ENCODE results near the gene TUBB1.

Gene TUBB1

DNA sequence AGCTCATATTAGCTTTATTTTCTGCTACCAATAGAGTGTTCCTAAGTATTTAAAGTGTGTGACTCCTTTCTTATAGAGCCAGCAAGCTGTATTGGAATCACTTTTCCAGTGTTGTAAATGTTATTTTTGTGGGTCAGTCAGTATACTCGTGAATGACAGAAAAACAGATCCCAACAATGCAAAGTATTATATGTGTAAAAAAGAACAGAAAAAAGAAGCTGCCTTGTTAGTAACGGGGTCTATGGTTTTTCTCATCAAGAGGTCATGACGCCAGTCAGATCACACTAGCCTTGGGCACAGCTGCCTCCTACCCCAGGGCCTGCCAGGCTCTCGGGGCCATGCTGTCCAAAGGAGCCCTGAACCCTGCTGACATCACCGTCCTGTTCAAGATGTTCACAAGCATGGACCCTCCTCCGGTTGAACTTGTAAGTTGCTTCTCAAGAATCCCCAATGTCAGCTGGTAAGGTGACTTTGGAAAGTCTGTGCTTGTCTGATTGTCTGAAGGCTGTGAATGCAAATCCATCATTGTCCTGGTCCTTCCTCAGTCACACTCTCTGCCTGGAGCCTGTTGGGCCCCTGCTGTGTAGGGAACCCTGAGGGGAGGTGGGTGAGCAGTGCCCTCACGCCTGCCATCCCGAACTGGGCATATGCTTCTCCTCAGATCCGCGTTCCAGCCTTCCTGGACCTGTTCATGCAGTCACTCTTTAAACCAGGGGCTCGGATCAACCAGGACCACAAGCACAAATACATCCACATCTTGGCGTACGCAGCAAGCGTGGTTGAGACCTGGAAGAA is 28.4 kb upstream of the TUBB1 start:
- DNase-seq: no peak

DNA sequence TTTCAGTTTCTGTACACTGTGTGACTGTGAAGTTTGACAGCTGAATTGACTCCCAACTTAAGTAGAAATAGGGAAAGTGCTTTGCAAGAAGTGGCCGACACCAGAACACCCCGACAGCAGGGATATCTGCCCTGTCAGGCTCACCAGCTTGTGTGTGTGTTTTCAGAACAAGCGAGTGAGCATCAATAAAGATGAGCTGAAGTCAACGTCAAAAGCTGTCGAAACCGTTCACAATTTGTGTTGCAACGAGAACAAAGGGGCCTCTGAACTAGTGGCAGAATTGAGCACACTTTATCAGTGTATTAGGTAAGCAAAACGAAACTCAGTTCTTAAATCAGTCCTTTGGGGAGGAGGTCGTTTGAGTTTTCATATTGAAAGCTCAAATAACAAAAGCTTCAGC is 27.5 kb upstream of the TUBB1 start:
- DNase-seq: no peak

GRCh38 chr20:58992911-58993310 is 26.3 kb upstream of the TUBB1 start:
- no peak for DNase-seq

- no peak for DNase-seq
These were observed 25.6 kb upstream of the TUBB1 start for GRCh38 chr20:58993332-58994248.

GRCh38 chr20:58994390-58995159 is 24.7 kb upstream of the TUBB1 start:
- no peak for DNase-seq

DNA sequence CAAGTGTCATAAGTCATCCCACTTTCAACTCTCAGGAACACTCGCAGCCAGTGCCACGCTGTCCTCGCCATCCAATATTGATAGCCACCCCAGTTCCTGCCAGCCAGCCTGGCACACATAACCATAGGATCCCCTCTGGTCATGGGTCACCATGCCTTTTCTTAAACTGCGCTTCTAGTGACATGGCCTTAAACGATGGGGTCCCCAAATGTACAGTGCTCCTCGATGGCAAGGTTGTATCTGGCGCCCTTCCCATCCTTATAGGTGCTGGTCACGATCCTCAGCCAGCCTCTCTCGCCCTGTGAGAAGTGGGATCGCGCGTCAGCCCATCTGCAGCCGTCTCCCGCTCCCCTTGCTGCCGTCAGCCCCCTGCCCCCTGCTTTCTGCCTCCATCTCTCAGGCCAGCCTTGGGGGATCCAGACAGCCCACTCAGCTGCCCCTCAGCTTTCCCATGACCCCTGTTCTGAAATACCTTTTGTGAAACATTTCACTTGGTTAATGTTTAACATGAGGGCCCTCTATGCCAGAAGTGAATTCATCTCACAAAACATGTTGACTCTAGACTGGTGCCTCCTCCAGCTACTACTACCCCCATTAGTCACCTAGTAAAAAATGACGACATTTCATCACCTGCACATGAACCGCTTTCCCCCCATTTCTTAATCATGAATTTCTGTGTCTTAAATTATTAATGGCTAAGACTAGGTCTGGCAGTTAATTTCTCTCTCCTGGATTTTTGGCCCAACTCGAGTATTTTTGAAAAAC is 23.6 kb upstream of the TUBB1 start:
- no peak for DNase-seq

DNA sequence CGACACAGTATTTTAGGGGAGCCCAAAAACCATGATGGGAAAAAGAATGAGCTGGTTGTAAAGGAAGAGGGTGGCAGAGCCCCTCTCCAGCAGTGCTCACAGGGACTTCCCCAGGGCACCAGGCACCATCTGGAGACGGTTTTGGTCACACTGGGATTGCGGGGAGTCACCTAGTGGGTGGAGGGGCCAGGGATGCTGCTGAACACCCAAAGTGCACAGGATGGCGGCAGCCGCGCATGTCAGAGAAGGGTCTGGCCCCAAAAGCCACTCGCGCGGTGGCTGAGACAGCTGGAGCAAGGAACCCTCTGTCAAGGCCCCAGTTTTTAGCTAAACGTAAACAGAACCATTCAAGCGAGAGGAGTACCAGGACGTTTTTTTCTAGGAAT is 23.0 kb upstream of the TUBB1 start:
- DNase-seq: no peak

DNA sequence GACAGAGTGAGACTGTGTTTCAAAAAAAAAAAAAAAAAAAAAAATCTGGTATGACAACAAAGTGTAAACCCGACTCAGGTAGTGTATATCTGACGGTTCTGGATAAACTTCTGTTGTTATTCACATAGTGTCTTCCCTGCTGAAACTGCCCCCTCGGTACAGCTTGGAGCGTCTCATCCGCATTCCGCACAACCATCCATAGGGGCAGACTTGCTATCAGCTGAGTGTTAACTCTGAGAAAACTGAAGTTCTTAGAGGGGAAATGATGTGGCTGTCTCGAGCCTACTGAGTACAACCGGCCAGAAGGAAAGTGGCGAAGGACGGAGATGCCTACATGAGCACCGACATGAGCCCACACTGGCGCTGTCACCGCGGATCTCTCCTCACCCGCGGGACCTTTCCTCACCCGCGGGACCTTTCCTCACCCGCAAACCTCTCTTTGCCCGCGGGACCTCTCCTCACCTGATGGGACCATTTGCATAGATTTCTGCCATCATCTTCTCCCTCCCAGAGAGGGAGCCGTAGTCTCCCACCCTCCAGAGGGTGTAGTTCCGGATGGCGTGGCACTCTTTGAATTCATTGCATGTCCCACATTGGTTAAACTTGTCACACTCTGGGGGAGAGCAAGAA is 22.0 kb upstream of the TUBB1 start:
- DNase-seq: no peak

GRCh38 chr20:58998656-58999055 is 20.6 kb upstream of the TUBB1 start:
- DNase-seq: no peak

GRCh38 chr20:59000326-59000725 is 18.9 kb upstream of the TUBB1 start:
- DNase-seq: no peak

GRCh38 chr20:59001068-59001448 is 18.2 kb upstream of the TUBB1 start:
- no peak for DNase-seq

- no peak for DNase-seq
These were observed 17.6 kb upstream of the TUBB1 start for GRCh38 chr20:59001449-59002171.

DNA sequence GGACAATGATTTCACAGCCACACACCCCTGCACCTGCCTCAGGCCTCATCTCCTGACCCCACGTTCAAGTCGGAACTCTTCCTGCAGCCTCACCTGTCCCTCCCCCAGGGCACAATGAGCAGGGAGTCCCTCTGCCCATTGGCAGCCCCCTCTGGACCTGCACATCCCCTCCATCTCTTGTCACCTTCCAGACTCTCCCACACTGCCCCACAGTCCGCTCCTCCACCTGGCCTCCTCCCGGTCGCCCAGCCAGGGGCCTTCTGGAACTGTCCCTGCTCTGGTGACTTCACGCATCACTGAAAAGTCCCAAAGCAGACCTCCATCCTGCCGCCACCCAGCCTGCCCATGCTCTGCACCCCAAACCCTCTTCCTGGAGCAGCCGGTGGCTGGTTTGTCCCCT is 16.8 kb upstream of the TUBB1 start:
- no peak for DNase-seq

- DNase-seq: no peak
These were observed 16.3 kb upstream of the TUBB1 start for GRCh38 chr20:59002874-59003399.

DNA sequence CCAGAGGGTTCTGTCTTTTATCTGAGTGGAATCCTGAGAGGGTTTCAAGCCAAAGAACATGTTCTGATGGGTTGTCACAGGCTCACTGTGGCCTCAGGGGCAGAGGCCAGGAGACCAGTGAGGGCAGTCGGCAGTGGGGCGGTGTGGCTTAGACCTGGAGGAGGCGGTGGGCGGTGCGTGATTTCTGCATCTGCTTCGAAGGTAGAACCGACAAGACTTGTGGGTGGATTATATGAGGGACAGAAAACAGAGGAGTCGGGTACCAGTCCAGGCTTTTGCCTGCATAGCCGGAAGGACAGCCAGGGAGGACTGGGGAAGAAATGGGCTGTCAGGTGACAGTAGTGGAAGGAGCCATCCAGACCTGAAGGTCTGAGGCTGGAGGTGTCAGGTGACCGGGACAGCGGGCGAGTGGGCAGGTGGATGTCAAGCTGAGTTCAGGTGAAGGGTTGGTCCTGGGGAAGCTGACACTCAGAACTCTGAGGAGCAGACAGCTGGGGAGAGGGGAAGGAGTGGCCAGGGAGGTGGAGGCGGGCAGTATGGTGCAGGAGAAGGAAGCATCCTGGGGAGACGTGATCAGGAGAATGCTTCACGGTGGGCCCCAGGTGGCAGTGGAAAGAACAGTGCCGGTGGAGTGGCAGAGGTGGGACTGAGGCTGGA is 15.3 kb upstream of the TUBB1 start:
- peak in 1 of 3 experiments; percentile 6 for DNase-seq

- no peak for DNase-seq
These were observed 14.8 kb upstream of the TUBB1 start for GRCh38 chr20:59004493-59004762.

- no peak for DNase-seq
These were observed 14.3 kb upstream of the TUBB1 start for GRCh38 chr20:59004763-59005522.

GRCh38 chr20:59005523-59006166 is 13.6 kb upstream of the TUBB1 start:
- no peak for DNase-seq

- no peak for DNase-seq
These were observed 12.9 kb upstream of the TUBB1 start for GRCh38 chr20:59006167-59006863.
